Erythroblast (primary cell): ENCODE data around the gene PTK6.

Source experiments
- GATA1 ChIP-seq: IDR thresholded peaks from 2 replicates; pipeline ENCODE4 v1.6.1; 2011; ENCODE audit warnings: low read depth, mild to moderate bottlenecking, control low read depth, low read length, moderate library complexity
- POLR2A ChIP-seq: IDR thresholded peaks from 2 replicates; pipeline ENCODE4 v1.6.1; 2011; ENCODE audit warnings: mild to moderate bottlenecking, low read length

DNA sequence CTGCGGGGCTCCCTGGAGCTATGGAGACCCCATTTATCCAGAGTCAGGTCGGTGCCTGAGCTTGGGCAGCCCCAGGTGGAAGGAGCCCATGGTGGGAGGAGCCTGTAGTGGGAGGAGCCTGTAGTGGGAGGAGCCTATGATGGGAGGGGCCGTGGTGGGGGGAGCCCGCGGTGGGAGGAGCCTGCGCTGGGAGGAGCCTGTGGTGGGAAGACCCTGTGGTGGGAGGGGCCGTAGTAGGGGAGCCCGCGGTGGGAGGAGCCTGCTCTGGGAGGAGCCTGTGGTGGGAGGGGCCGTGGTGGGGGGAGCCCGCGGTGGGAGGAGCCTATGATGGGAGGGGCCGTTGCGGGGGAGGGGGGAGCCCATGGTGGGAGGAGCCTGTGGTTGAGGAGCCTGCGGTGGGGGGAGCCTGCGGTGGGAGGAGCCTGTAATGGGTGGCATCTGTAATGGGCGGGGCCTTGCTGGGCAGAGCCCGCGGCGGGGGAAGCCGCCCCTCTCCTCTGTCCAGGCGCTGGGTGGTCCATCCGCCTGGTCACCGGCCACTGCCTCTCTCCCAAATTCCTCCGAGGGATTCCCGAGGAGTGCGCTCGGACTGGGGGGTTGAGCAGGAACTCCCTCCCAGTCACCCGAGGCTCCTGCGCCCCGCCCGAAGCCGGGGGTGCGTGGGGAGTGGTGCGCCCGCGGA, 16.2 kb upstream of the PTK6 start:
- TF ChIP-seq POLR2A = no peak
- TF ChIP-seq GATA1 = no peak
